NCI-H1105 treated with DMSO at 0.1 percent for 48 hours (cell line): ENCODE measurements around the gene EPM2AIP1.
"Not testable (repeated sequence)": the region's sequence is repeated elsewhere in the genome, so short reads cannot be mapped to it uniquely, and the experiment has no call there.

ENCODE experiments used
- DNase-seq: peaks from one replicate; lab custom pipeline; 2025; lab: John Stamatoyannopoulos, UW

Gene EPM2AIP1

GRCh38 chr3:36954452-36955134 lies 38.3 kb downstream of the EPM2AIP1 start:
- DNase-seq, result no peak

- not testable (repeated sequence) for DNase-seq
Observed at GRCh38 chr3:36947814-36948213, 45.1 kb downstream of the EPM2AIP1 start.

GRCh38 chr3:36945333-36945980 lies 47.5 kb downstream of the EPM2AIP1 start:
- DNase-seq, result no peak

GRCh38 chr3:36944641-36945270 lies 48.2 kb downstream of the EPM2AIP1 start, which contains the start of gene TRANK1:
TRANK1 (minus strand) TSS chr3:36945054; CDS start chr3:36944809, 245 bp downstream.
- no peak for DNase-seq

- peak; percentile 28 for DNase-seq
Observed at GRCh38 chr3:36944012-36944640, 48.8 kb downstream of the EPM2AIP1 start.

GRCh38 chr3:36943601-36944000 lies 49.3 kb downstream of the EPM2AIP1 start:
- peak; percentile 7 for DNase-seq

GRCh38 chr3:36942638-36943248 lies 50.2 kb downstream of the EPM2AIP1 start:
- no peak for DNase-seq

- no peak for DNase-seq
Observed at GRCh38 chr3:36941658-36942057, 51.3 kb downstream of the EPM2AIP1 start.

GRCh38 chr3:36941162-36941561 lies 51.8 kb downstream of the EPM2AIP1 start:
- DNase-seq, result no peak

GRCh38 chr3:36937492-36937891 lies 55.4 kb downstream of the EPM2AIP1 start:
- no peak for DNase-seq
